ENCODE data around the gene RPP38.

DNA sequence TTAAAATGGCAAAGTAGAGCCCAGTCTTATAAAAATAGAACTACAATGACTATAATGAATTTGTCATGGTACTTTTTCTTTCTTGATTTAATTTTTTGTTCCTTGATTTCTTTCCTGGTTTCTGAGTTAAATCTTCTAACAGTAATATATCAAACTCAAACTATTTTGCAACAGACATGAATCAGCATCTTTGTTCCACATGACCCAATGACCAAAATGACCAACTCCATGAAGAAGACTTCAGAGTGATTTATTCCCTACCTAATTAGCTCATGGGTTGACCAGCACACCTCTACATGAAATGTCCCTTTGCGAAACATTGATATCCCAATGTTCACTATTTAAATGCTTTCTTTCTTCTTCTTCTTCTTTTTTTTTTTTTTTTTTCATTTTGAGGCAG lies 40.5 kb downstream of the RPP38 start:
- TF ChIP-seq, protein P1, sequence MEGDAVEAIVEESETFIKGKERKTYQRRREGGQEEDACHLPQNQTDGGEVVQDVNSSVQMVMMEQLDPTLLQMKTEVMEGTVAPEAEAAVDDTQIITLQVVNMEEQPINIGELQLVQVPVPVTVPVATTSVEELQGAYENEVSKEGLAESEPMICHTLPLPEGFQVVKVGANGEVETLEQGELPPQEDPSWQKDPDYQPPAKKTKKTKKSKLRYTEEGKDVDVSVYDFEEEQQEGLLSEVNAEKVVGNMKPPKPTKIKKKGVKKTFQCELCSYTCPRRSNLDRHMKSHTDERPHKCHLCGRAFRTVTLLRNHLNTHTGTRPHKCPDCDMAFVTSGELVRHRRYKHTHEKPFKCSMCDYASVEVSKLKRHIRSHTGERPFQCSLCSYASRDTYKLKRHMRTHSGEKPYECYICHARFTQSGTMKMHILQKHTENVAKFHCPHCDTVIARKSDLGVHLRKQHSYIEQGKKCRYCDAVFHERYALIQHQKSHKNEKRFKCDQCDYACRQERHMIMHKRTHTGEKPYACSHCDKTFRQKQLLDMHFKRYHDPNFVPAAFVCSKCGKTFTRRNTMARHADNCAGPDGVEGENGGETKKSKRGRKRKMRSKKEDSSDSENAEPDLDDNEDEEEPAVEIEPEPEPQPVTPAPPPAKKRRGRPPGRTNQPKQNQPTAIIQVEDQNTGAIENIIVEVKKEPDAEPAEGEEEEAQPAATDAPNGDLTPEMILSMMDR (IDR thresholded peaks at IDR 0.05 in 4 of 5, conservative IDR thresholded peaks at IDR 0.05 in 1 of 5) = no peak
- no peak for TF ChIP-seq POLR2A (IDR thresholded peaks at IDR 0.05)

All from gastrocnemius medialis (tissue), 4 donors.